Kidney (tissue), 14 donors: ENCODE measurements around the gene COPB1. TPM values are rescaled to one million over a fixed set of nuclear protein-coding genes. Genes with fewer than 3 reads are reported as not detected.
A peak's percentile ranks its signal among the peaks of the same experiment; 100 is the strongest.

ENCODE experiments used
- DNase-seq, 5 donors: peaks; one replicate each; pipeline ENCODE4 v3.0.0-alpha.2; 2013 to 2020
- FAIRE-seq: peaks from 2 replicates; lab custom pipeline; 2012; peaks lifted over from hg19 to GRCh38; lab: Jason Lieb, UNC
- H3K27ac ChIP-seq, 2 donors: one replicate each; pipeline ENCODE4 v1.7.0; 2013; ENCODE audit warnings: low read depth in 2 of 2, low read length in 2 of 2, inconsistent platforms in 1 of 2
- H3K27me3 ChIP-seq: one replicate; pipeline ENCODE4 v1.7.1; 2013; ENCODE audit warnings: low read length, inconsistent platforms; ENCODE audit not compliant: control insufficient read depth, insufficient read depth
- H3K36me3 ChIP-seq, 3 donors: one replicate each; pipeline versions ENCODE4 v1.7.0 to v1.7.1; 2013; ENCODE audit warnings: low read length in 3 of 3, control low read depth in 1 of 3, inconsistent platforms in 1 of 3; ENCODE audit not compliant: insufficient read depth in 3 of 3, control insufficient read depth in 2 of 3
- H3K4me1 ChIP-seq, 3 donors: one replicate each; pipeline versions ENCODE4 v1.7.0 to v1.7.1; 2013; ENCODE audit warnings: low read length in 3 of 3, inconsistent platforms in 1 of 3, low read depth in 1 of 3; ENCODE audit not compliant: control insufficient read depth in 2 of 3, insufficient read depth in 2 of 3
- H3K4me3 ChIP-seq, 3 donors: one replicate each; pipeline versions ENCODE4 v1.7.0 to v1.8.1; 2013; ENCODE audit warnings: low read length in 3 of 3, control low read depth in 1 of 3, inconsistent platforms in 1 of 3
- H3K9ac ChIP-seq, 3 donors: one replicate each; pipeline versions ENCODE4 v1.7.0 to v1.7.1; 2013; ENCODE audit warnings: low read length in 3 of 3, control low read depth in 1 of 3, inconsistent platforms in 1 of 3
- H3K9me3 ChIP-seq, 3 donors: one replicate each; pipeline versions ENCODE4 v1.7.0 to v1.7.1; 2013; ENCODE audit warnings: low read length in 3 of 3, control low read depth in 1 of 3, inconsistent platforms in 1 of 3; ENCODE audit not compliant: control insufficient read depth in 2 of 3, insufficient read depth in 1 of 3
- intact Hi-C: fragments of 100-400 bp; cut with DNase I; formaldehyde crosslinking; loops from one replicate; pipeline ENCODE4 v1.11.1; 2022
- polyA plus RNA-seq: library from polyadenylated mRNA; stranded (reverse); fragments of 350-450 nt; fragmentation: Illumina TruSeq; extraction: RNeasy Lipid Tissue Mini Kit (QIAGEN cat#74804); gene quantifications from one replicate; pipeline ENCODE4 v1.2.3, GENCODE V29; 2014; ENCODE audit warnings: low read depth, low replicate concordance; ENCODE audit not compliant: insufficient read depth
- total RNA-seq: library from RNA; stranded (reverse); fragmentation: NEBNext Ultra II Directional; extraction: Animal tissue kit (Norgen Biotek cat#: 25700); gene quantifications from one replicate; pipeline ENCODE4 v1.2.1, GENCODE V29; 2021
- TF ChIP-seq, protein P1 (sequence below): IDR thresholded peaks from 3 replicates; pipeline ENCODE4 v1.5.1; 2012; ENCODE audit warnings: mild to moderate bottlenecking, moderate library complexity, borderline replicate concordance; ENCODE audit not compliant: insufficient read depth; ENCODE audit errors: extremely low read depth
- donor health status: control.
- donor health status: control.
- donor health status: control.
- donor health status: control.
- donor health status: control.
- donor health status: DM: yes; HTN: yes; CAD: no.
- donor health status: Normal renal cell carcinoma (clear cell type).

The COPB1 gene
- total and polyA plus RNA-seq, 2 donors from 2014 or later = 54.9 to 92.3 TPM

DNA sequence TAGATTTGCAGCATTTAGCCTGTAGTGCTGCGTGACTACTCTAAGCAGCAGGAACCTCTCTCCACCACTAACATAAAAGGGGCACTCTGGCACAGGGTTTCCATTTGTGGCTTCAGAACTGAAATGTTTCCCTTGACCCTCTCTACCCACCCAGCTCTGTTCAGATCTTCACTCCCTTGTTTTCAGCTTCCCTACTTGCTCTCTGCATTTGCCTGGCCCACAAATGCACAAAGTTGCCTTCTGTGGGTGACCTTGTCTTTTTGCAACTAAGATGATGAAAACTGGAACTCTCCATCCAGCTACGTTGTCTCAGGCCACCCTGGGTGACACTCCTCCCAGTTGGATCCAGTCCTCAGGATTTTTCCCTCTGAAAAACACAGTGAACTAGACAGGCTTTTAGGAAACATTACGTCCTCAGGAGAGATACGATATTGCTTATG, 40.4 kb upstream of the COPB1 start:
- Histone ChIP-seq H3K27ac (no peak overlapping the region), H3K9me3 (no peaks in the 10 kb centered on the region), H3K36me3 (no peaks in the 10 kb centered on the region), H3K9ac (no peak overlapping the region), H3K4me1 (peaks cover 0 to 3% (median 0%) of the 10 kb centered on the region in 3 donors), H3K27me3 (no peaks in the 10 kb centered on the region), H3K4me3 (peak overlapping the region in 2 of 3 donors; percentile 20 to 37)
- DNase-seq = peak in 1 of 5 donors; percentile 9
- TF ChIP-seq, protein P1, sequence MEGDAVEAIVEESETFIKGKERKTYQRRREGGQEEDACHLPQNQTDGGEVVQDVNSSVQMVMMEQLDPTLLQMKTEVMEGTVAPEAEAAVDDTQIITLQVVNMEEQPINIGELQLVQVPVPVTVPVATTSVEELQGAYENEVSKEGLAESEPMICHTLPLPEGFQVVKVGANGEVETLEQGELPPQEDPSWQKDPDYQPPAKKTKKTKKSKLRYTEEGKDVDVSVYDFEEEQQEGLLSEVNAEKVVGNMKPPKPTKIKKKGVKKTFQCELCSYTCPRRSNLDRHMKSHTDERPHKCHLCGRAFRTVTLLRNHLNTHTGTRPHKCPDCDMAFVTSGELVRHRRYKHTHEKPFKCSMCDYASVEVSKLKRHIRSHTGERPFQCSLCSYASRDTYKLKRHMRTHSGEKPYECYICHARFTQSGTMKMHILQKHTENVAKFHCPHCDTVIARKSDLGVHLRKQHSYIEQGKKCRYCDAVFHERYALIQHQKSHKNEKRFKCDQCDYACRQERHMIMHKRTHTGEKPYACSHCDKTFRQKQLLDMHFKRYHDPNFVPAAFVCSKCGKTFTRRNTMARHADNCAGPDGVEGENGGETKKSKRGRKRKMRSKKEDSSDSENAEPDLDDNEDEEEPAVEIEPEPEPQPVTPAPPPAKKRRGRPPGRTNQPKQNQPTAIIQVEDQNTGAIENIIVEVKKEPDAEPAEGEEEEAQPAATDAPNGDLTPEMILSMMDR = no peak
- intact Hi-C loops = no loop called here
- no peak for FAIRE-seq

DNA sequence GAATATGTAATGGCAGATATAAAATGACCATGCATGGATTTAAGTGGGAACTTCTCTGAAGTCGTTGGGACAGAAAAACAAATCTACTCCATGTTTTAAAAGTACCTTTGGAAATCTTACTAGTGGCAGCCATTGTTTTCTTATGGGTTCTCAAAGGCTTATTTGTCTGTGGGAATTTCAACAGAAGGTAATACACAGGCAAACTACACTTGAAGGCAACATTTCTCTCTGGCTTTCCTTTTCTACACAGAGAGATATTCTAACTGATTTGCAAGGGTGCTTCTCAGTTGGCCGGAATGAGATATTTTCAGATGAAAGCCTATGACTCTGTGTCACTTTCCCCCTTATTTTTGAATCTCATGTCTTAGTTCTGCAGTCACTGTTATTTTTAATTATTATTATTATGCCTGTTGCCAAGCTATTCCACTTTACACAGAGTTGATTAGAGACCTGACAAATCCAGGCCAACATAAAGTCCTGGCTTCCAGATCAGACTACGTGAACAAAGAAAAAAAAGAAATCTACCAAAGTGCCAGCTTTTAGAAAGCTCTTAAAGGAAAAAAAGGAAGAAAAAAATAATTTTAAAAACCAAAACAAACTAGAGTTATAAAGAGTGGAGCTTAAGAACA, 39.4 kb upstream of the COPB1 start:
- TF ChIP-seq, protein P1 = no peak
- no peak overlapping the region for H3K4me3 ChIP-seq
- no peak for FAIRE-seq
- no peak for DNase-seq
- H3K4me1 ChIP-seq = peaks cover 0 to 3% (median 0%) of the 10 kb centered on the region in 3 donors
- no peaks in the 10 kb centered on the region for H3K36me3 ChIP-seq
- no peak overlapping the region for H3K27ac ChIP-seq
- no peak overlapping the region for H3K9ac ChIP-seq
- no peaks in the 10 kb centered on the region for H3K9me3 ChIP-seq
- no peaks in the 10 kb centered on the region for H3K27me3 ChIP-seq
- intact Hi-C loops = no loop called here

DNA sequence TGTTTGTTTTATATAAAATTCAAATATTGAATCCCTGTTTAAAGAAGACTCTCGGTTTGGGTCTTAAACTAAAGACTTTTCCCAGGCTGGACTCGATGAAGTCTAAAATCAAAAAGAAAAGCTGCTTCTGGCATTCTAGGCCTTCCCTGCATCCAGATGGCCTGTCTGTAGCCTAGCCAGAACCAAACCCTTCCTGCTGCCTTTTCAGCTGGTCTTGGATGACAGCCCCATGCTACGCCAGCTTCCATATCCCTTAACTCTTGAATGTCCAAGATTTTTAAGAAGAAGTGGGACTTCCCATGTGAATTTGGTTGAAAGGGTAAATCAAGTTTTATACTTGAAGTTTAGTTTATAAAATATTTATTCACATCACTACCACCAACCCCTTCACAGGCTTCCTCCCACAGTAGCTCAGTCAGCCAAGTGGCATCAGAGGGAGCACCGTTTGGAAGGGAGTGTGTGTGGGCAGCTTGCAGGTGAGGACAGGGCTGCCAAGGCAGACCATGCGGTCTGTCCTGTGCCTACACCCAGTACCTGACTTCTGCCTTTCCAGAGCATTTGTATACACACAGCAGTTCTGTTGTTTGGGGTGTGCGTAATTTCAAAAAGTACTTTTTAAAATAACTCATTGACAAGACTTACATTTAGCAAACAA, 38.8 kb upstream of the COPB1 start:
- FAIRE-seq (no peak), DNase-seq (no peak)
- intact Hi-C loops = no loop called here

More for the DNA sequence above, 38.8 kb upstream of the COPB1 start:
- no peak overlapping the region for H3K9ac ChIP-seq
- no peaks in the 10 kb centered on the region for H3K27me3 ChIP-seq
- H3K27ac ChIP-seq = no peak overlapping the region
- H3K36me3 ChIP-seq = no peaks in the 10 kb centered on the region
- H3K9me3 ChIP-seq = no peaks in the 10 kb centered on the region
- H3K4me3 ChIP-seq = no peak overlapping the region
- peaks cover 0 to 3% (median 0%) of the 10 kb centered on the region in 3 donors for H3K4me1 ChIP-seq
- TF ChIP-seq, protein P1 = no peak
